Keratinocyte (primary cell): ENCODE data around the gene SMAP1. TPM values are rescaled to one million over a fixed set of nuclear protein-coding genes. Genes with fewer than 3 reads are reported as not detected.

Experiments used
- DNase-seq: peaks from one replicate; pipeline ENCODE4 v3.0.0-alpha.2; 2011; ENCODE audit warnings: low read depth, missing footprints, low spot score
- FAIRE-seq: peaks from 2 replicates; lab custom pipeline; 2011; peaks lifted over from hg19 to GRCh38; lab: Jason Lieb, UNC
- H2AFZ ChIP-seq: 2 replicates; pipeline ENCODE4 v1.6.0; 2012; ENCODE audit warnings: low read length, control low read depth, inconsistent platforms; ENCODE audit not compliant: control insufficient read depth
- H3K27ac ChIP-seq: 2 replicates; pipeline ENCODE4 v1.5.1; 2011; ENCODE audit warnings: low read length; ENCODE audit not compliant: control insufficient read depth, insufficient read depth
- H3K27me3 ChIP-seq: 3 replicates; pipeline ENCODE4 v1.6.0; 2011; ENCODE audit warnings: low read length; ENCODE audit not compliant: control insufficient read depth, insufficient read depth; ENCODE audit errors: extremely low read depth
- H3K36me3 ChIP-seq, 2 experiments: 2 replicates in 1 of 2; 3 replicates in 1 of 2; pipeline ENCODE4 v1.5.1; 2011; ENCODE audit warnings: low read length in 2 of 2, mild to moderate bottlenecking in 1 of 2; ENCODE audit not compliant: control insufficient read depth in 2 of 2, insufficient read depth in 2 of 2; ENCODE audit errors: extremely low read depth in 1 of 2
- H3K4me1 ChIP-seq: 3 replicates; pipeline ENCODE4 v1.5.1; 2011; ENCODE audit warnings: low read length; ENCODE audit not compliant: control insufficient read depth, insufficient read depth; ENCODE audit errors: extremely low read depth
- H3K4me2 ChIP-seq: 3 replicates; pipeline ENCODE4 v1.6.0; 2011; ENCODE audit warnings: low read depth, low read length; ENCODE audit not compliant: control insufficient read depth, insufficient read depth; ENCODE audit errors: extremely low read depth
- H3K4me3 ChIP-seq, 3 experiments: fragments of 200-600 bp in 1 of 3; sonication (generic) in 1 of 3; 2 replicates in 2 of 3; 3 replicates in 1 of 3; pipeline ENCODE4 v1.5.1; 2011 to 2016; ENCODE audit warnings: low read length in 3 of 3, mild to moderate bottlenecking in 3 of 3, control low read depth in 2 of 3, inconsistent platforms in 1 of 3, low read depth in 1 of 3, mixed read lengths in 1 of 3, mixed run types in 1 of 3, moderate library complexity in 1 of 3; ENCODE audit not compliant: control insufficient read depth in 2 of 3, insufficient read depth in 2 of 3; ENCODE audit errors: extremely low read depth in 1 of 3
- H3K79me2 ChIP-seq: 2 replicates; pipeline ENCODE4 v1.6.0; 2012; ENCODE audit warnings: low read length; ENCODE audit not compliant: control insufficient read depth, insufficient read depth
- H3K9ac ChIP-seq: 3 replicates; pipeline ENCODE4 v1.6.0; 2011; ENCODE audit warnings: low read length; ENCODE audit not compliant: control insufficient read depth, insufficient read depth; ENCODE audit errors: extremely low read depth
- H3K9me1 ChIP-seq: 3 replicates; pipeline ENCODE4 v1.6.0; 2011; ENCODE audit warnings: low read length; ENCODE audit not compliant: control insufficient read depth, insufficient read depth; ENCODE audit errors: extremely low read depth
- H3K9me3 ChIP-seq: 2 replicates; pipeline ENCODE4 v1.5.1; 2012; ENCODE audit warnings: low read depth, low read length; ENCODE audit not compliant: control insufficient read depth
- H4K20me1 ChIP-seq: 3 replicates; pipeline ENCODE4 v1.6.0; 2011; ENCODE audit warnings: low read length; ENCODE audit not compliant: control insufficient read depth, insufficient read depth; ENCODE audit errors: extremely low read depth
- EZH2 ChIP-seq: IDR thresholded peaks from one replicate; pipeline ENCODE4 v1.6.1; 2012; ENCODE audit warnings: inconsistent platforms, mild to moderate bottlenecking, low read length, moderate library complexity
- dilution Hi-C: fragments of 300-500 bp; cut with MboI; formaldehyde crosslinking; loops from one replicate; pipeline ENCODE4 v1.7.0; 2020; ENCODE audit warnings: low sequenced_read_pairs; ENCODE audit not compliant: extremely low pct_ligation_motif_present
- polyA plus RNA-seq, 5 experiments: library from polyadenylated mRNA; depleted of rRNA in 3 of 5; stranded (reverse) in 3 of 5; stranded (forward) in 1 of 5; unstranded in 1 of 5; fragments of >200 nt; gene quantifications; 1 replicate in 1 of 5; 2 replicates in 3 of 5; 3 replicates in 1 of 5; pipeline versions ENCODE4 v1.2.1 to v1.2.3, GENCODE V29; 2011 to 2012; ENCODE audit warnings: missing spikeins in 2 of 5, low read depth in 1 of 5, low replicate concordance in 1 of 5
- TF ChIP-seq, protein P1 (sequence below), 3 experiments: IDR thresholded peaks in 1 of 3; conservative IDR thresholded peaks in 1 of 3; optimal IDR thresholded peaks in 1 of 3; 2 replicates in 2 of 3; 3 replicates in 1 of 3; pipeline versions ENCODE3 to v1.5.1; 2011; ENCODE audit warnings: low read length in 3 of 3, mild to moderate bottlenecking in 3 of 3, moderate library complexity in 2 of 3, control low read depth in 1 of 3, inconsistent platforms in 1 of 3; ENCODE audit not compliant: insufficient read depth in 2 of 3; ENCODE audit errors: extremely low read depth in 1 of 3

Gene SMAP1
- polyA plus RNA-seq, 1 donor (not counting 4 experiments of a cell fraction or from before 2014, with no cell fraction given) = 16.5 TPM

DNA sequence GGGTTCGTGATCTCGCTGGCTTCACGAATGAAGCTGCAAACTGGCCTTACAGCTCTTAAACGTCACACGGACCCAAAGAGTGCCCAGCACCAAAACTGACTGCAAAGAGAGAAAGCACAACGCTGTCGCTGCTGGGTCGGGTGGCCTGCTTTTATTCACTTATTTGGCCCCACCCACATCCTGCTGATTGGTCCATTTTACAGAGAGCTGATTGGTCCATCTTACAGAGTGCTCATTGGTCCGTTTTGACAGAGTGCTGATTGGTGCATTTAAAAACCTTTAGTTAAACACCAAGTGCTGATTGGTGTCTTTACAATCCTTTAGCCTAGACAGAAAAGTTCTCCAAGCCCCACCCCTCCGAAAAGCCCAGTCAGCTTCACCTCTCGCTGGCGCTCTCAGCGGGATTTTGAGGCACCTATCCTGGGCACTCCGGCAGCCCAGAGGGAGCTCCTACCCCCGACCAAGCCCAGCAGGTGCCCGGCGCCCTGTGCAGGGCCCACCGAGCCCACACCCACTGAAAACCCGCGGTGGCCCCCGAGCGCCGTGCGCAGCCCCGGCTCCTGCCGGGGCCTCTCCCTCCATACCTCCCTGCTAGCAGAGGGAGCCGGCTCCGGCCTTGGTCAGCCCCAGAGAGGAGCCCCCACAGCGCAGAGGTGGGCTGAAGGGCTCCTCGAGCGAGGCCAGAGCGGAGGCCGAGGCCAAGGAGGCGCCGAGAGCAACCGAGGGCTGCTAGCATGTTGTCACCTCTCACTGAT lies 40.0 kb upstream of the SMAP1 start:
- dilution Hi-C loops = no loop called here
- no peak overlapping the region for H3K4me3 ChIP-seq
- H3K27ac ChIP-seq = no peak overlapping the region
- no peak overlapping the region for H2AFZ ChIP-seq
- H3K4me1 ChIP-seq = no peaks in the 10 kb centered on the region
- DNase-seq = no peak
- TF ChIP-seq, protein P1, sequence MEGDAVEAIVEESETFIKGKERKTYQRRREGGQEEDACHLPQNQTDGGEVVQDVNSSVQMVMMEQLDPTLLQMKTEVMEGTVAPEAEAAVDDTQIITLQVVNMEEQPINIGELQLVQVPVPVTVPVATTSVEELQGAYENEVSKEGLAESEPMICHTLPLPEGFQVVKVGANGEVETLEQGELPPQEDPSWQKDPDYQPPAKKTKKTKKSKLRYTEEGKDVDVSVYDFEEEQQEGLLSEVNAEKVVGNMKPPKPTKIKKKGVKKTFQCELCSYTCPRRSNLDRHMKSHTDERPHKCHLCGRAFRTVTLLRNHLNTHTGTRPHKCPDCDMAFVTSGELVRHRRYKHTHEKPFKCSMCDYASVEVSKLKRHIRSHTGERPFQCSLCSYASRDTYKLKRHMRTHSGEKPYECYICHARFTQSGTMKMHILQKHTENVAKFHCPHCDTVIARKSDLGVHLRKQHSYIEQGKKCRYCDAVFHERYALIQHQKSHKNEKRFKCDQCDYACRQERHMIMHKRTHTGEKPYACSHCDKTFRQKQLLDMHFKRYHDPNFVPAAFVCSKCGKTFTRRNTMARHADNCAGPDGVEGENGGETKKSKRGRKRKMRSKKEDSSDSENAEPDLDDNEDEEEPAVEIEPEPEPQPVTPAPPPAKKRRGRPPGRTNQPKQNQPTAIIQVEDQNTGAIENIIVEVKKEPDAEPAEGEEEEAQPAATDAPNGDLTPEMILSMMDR (optimal IDR thresholded peaks at IDR 0.05 in 1 of 3, IDR thresholded peaks at IDR 0.05 in 1 of 3, conservative IDR thresholded peaks at IDR 0.05 in 1 of 3; ENCODE audit: extremely low read depth in 1 of 3, insufficient read depth in 2 of 3, low read length in 3 of 3) = no peak
- TF ChIP-seq EZH2 = no peak
- H3K9ac ChIP-seq = no peak overlapping the region
- H3K4me2 ChIP-seq = no peak overlapping the region
- no peaks in the 10 kb centered on the region for H3K36me3 ChIP-seq
- H3K9me1 ChIP-seq = no peaks in the 10 kb centered on the region
- no peaks in the 10 kb centered on the region for H4K20me1 ChIP-seq
- H3K27me3 ChIP-seq = no peaks in the 10 kb centered on the region
- H3K79me2 ChIP-seq = no peaks in the 10 kb centered on the region
- H3K9me3 ChIP-seq = no peaks in the 10 kb centered on the region
- no peak for FAIRE-seq

DNA sequence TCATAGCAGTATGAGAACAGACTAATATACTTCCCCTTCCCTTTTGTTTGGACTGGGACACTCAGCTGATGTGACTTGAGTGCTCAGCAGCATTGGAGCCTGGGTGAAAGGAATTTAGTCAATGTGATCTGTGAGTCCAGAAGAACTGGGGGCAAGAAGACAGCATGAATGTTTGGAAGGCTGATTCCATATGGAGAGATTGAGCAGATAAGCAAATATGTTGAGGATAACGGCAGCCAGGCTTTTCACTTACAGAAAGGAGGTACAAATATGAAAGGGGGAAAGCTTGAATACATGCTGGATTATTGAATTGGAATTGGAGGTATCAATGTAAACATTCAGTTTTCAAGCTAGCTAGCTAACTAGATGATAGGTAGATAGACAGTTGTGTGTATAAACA lies 37.8 kb upstream of the SMAP1 start:
- FAIRE-seq = no peak
- H3K27me3 ChIP-seq = no peaks in the 10 kb centered on the region
- no peak overlapping the region for H3K27ac ChIP-seq
- DNase-seq = no peak
- no peak overlapping the region for H3K4me2 ChIP-seq
- H3K4me1 ChIP-seq = no peaks in the 10 kb centered on the region
- no peak overlapping the region for H2AFZ ChIP-seq
- H3K9ac ChIP-seq = no peak overlapping the region
- no peaks in the 10 kb centered on the region for H3K9me3 ChIP-seq
- H3K79me2 ChIP-seq = no peaks in the 10 kb centered on the region
- TF ChIP-seq, protein P1 (optimal IDR thresholded peaks at IDR 0.05 in 1 of 3, IDR thresholded peaks at IDR 0.05 in 1 of 3, conservative IDR thresholded peaks at IDR 0.05 in 1 of 3; ENCODE audit: extremely low read depth in 1 of 3, insufficient read depth in 2 of 3, low read length in 3 of 3) = no peak
- no peak for TF ChIP-seq EZH2
- H3K4me3 ChIP-seq = no peak overlapping the region
- no peaks in the 10 kb centered on the region for H3K36me3 ChIP-seq
- dilution Hi-C loops = no loop called here
- no peaks in the 10 kb centered on the region for H4K20me1 ChIP-seq
- H3K9me1 ChIP-seq = no peaks in the 10 kb centered on the region
